Mucosa of descending colon (tissue), 3 donors: ENCODE data around the gene MKNK1. TPM values are rescaled to one million over a fixed set of nuclear protein-coding genes. Genes with fewer than 3 reads are reported as not detected.

Experiments used
- ATAC-seq: fragments of 200-7000 bp; cut with Tn5 transposase; one replicate; pipeline ENCODE4 v1.9.1; 2020; ENCODE audit warnings: mild to moderate bottlenecking, moderate library complexity
- DNase-seq, 3 donors: peaks; one replicate each; pipeline ENCODE4 v3.0.0-alpha.2; 2020
- H3K36me3 ChIP-seq: fragments of 200-600 bp; one replicate; pipeline ENCODE4 v1.8.0; 2021; ENCODE audit warnings: low read depth, mild to moderate bottlenecking
- H3K4me1 ChIP-seq: fragments of 200-600 bp; one replicate; pipeline ENCODE4 v1.8.0; 2021; ENCODE audit warnings: low read depth, mild to moderate bottlenecking
- H3K4me3 ChIP-seq: fragments of 200-600 bp; one replicate; pipeline ENCODE4 v1.8.0; 2021; ENCODE audit warnings: mild to moderate bottlenecking
- H3K9me3 ChIP-seq: fragments of 200-600 bp; one replicate; pipeline ENCODE4 v1.8.0; 2021; ENCODE audit warnings: mild to moderate bottlenecking
- intact Hi-C, 2 donors: fragments of 100-400 bp; cut with DNase I in 1 of 2; cut with micrococcal nuclease in 1 of 2; formaldehyde crosslinking; loops; one replicate each; pipeline versions ENCODE4 v1.11.0 to v1.11.1; 2022; cut with DNase I, micrococcal nuclease
- total RNA-seq, 3 donors: library from RNA; stranded (reverse); fragmentation: NEBNext Ultra II Directional in 2 of 3; extraction: Animal tissue kit (Norgen Biotek cat#: 25700) in 2 of 3; gene quantifications; one replicate each; pipeline versions ENCODE4 v1.2.1 to v1.2.4, GENCODE V29; 2021 to 2023
- TF ChIP-seq, protein P1 (sequence below): fragments of 200-600 bp; IDR thresholded peaks from one replicate; pipeline ENCODE4 v1.8.0; 2022; ENCODE audit warnings: antibody characterized with exemption, mild to moderate bottlenecking
- donor health status: DM: no; HTN: no; CAD: no; lungs with moderate emphysema.
- donor health status: DM: no; HTN: no; CAD: no.
- donor health status: DM: no; HTN: yes; CAD: no.

MKNK1 gene
- total RNA-seq, 3 donors from 2014 or later: 51.5 to 65.7 (median 59.3) TPM

DNA sequence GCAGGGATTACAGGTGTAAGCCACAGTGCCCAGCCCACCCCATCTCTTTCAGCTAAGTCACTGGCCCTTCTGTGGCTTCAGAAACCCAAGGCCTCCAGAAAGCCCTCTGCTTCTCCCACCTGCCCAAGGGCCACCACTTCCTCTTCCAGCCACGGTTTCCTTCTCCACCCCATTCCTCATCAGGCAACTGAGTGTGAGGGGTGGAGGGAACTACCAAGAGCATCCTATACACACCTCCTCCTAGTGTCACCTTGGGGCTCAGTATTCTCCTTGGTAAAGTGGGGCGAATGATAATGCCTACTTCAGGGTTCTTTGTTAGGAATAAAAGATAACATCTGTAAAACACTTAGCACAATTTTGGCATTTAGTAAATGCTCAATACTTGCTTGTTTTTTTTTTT is 82.7 kb downstream of the MKNK1 start:
- no peak overlapping the region for H3K4me3 ChIP-seq
- intact Hi-C loops: loop anchor here in 1 of 2 donors (10.0 kb wide), 1 partner anchor 47 kb away; no protein-coding TSS in a partner anchor
- TF ChIP-seq, protein P1, sequence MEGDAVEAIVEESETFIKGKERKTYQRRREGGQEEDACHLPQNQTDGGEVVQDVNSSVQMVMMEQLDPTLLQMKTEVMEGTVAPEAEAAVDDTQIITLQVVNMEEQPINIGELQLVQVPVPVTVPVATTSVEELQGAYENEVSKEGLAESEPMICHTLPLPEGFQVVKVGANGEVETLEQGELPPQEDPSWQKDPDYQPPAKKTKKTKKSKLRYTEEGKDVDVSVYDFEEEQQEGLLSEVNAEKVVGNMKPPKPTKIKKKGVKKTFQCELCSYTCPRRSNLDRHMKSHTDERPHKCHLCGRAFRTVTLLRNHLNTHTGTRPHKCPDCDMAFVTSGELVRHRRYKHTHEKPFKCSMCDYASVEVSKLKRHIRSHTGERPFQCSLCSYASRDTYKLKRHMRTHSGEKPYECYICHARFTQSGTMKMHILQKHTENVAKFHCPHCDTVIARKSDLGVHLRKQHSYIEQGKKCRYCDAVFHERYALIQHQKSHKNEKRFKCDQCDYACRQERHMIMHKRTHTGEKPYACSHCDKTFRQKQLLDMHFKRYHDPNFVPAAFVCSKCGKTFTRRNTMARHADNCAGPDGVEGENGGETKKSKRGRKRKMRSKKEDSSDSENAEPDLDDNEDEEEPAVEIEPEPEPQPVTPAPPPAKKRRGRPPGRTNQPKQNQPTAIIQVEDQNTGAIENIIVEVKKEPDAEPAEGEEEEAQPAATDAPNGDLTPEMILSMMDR: no peak
- H3K36me3 ChIP-seq: no peaks in the 10 kb centered on the region
- peaks cover 4% of the 10 kb centered on the region for H3K4me1 ChIP-seq
- no peak for DNase-seq
- ATAC-seq: no peak
- no peaks in the 10 kb centered on the region for H3K9me3 ChIP-seq

GRCh38 chr1:46520063-46520911 is 83.8 kb downstream of the MKNK1 start:
- Histone ChIP-seq H3K4me3 (no peak overlapping the region), H3K9me3 (no peaks in the 10 kb centered on the region), H3K4me1 (peaks cover 8% of the 10 kb centered on the region), H3K36me3 (no peaks in the 10 kb centered on the region)
- no peak for ATAC-seq
- no peak for DNase-seq
- intact Hi-C loops: loop anchor here in 1 of 2 donors (10.0 kb wide), 1 partner anchor 45 kb away; no protein-coding TSS in a partner anchor
- TF ChIP-seq, protein P1: no peak

DNA sequence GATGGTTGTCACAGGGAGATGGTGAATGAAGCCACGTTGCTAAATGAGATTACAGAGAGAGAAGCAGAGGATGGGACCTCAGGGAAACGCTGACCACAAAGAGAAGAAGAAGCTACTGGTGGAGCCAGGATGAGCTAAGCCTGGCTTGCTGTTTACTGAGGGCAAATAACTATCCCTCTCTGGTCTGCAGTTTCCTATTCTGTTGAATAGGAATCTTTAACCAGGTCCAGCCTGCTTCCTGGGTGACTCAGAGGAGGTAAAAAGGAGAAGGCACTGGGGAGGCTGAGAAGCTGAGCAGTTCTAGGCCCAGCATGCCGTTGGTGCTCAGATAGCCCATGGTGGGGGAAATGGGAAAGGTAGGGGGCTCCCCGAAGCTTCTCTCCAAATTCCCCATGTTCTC is 84.9 kb downstream of the MKNK1 start:
- Histone ChIP-seq H3K4me3 (no peak overlapping the region), H3K36me3 (no peaks in the 10 kb centered on the region), H3K4me1 (peaks cover 8% of the 10 kb centered on the region), H3K9me3 (no peaks in the 10 kb centered on the region)
- intact Hi-C loops: no loop called here
- TF ChIP-seq, protein P1: no peak
- DNase-seq (no peak), ATAC-seq (no peak)

DNA sequence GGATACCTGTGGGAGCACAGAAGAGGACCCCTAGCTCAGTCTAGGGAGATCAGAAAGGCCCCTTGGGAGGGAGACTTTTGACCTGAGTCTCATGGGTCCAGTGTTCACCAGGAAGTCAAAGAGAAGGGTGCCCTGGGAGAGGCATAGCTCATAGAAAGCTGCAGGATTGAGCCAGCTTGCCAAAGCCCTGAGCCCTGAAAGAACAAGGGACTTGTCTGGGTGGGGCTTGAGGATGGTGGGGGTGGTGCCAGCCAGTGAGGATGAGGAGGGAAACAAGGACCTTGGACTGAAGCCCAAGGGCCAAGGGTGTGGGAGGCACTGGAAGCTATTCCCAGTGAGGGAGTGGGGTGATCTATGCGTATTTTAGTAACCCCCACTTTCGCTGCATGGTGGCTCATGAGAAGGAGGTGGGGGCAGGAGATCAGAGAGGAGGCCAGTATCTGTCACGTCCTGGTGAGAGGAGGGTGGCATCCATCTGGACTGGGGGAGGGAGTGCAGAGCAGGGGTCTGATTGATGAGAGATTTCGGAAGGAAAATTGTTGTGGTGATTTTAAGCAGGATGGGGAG is 86.1 kb downstream of the MKNK1 start:
- Histone ChIP-seq H3K9me3 (no peaks in the 10 kb centered on the region), H3K4me3 (no peak overlapping the region), H3K4me1 (peaks cover 8% of the 10 kb centered on the region), H3K36me3 (no peaks in the 10 kb centered on the region)
- DNase-seq (peak in 2 of 3 donors; percentile 34 to 47), ATAC-seq (peak; percentile 49)
- intact Hi-C loops: no loop called here
- TF ChIP-seq, protein P1: no peak

GRCh38 chr1:46517010-46517600 is 87.0 kb downstream of the MKNK1 start:
- intact Hi-C loops: no loop called here
- Histone ChIP-seq H3K36me3 (no peaks in the 10 kb centered on the region), H3K9me3 (no peaks in the 10 kb centered on the region), H3K4me3 (no peak overlapping the region), H3K4me1 (peaks cover 8% of the 10 kb centered on the region)
- DNase-seq (peak; percentile 83 to 89 (median 88)), ATAC-seq (peak; percentile 91)
- TF ChIP-seq, protein P1: no peak
